GM18858 (cell line): ENCODE measurements around the gene HMCN1.
A peak's percentile ranks its signal among the peaks of the same experiment; 100 is the strongest.
"Not testable (repeated sequence)": the region's sequence is repeated elsewhere in the genome, so short reads cannot be mapped to it uniquely, and the experiment has no call there.

Experiments
- ATAC-seq: cut with Tn5 transposase; IDR thresholded peaks from one replicate; pipeline ENCODE4 v1.9.1; 2021; ENCODE audit not compliant: unreplicated experiment

The HMCN1 gene

DNA sequence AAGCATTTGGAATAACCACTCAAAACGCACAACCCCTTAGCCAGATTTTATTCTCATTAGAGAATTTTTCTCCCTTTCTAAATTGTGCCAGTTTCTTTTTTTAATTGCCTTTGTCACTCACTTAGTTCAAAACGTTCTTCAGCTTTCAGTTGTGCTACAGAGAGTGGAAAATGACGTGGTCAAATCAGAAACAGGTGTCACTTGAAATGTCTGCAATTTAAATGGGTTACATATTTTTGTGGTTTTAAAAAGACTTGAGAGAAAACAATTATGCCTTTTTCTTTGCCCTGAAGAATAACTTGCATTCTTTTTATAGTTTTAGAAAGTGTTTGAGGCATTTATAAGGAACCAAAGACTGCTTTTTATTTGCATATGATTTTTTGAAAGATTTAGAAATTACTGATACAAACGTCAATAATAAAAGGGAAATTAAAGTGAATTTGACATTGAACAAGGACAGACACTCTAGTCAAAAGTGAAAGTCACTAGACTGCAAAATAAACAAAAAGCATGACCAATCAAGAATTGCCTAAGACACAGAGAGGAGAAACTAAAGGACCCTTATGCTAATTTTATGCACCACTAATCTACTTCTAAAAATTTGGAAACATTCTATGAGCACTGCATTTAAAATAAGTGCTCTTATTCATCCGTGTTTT is 449.9 kb downstream of the HMCN1 start:
- ATAC-seq, result peak; percentile 54

DNA sequence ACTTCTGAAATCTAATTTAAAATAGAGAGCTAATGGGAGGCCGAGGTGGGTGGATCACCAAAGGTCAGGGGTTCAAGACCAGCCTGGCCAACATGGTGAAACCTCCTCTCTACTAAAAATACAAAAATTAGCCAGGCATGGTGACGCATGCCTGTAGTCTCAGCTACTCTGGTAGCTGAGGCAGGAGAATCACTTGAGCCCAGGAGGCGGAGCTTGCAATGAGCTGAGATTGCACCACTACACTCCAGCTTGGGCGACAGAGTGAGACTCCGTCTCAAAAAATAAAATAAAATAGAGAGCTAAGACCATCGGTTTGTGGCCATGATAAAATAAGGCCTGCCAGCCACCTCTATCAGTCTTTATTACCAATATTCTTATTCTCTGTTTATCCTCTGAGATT is 452.1 kb downstream of the HMCN1 start:
- ATAC-seq, result not testable (repeated sequence)

DNA sequence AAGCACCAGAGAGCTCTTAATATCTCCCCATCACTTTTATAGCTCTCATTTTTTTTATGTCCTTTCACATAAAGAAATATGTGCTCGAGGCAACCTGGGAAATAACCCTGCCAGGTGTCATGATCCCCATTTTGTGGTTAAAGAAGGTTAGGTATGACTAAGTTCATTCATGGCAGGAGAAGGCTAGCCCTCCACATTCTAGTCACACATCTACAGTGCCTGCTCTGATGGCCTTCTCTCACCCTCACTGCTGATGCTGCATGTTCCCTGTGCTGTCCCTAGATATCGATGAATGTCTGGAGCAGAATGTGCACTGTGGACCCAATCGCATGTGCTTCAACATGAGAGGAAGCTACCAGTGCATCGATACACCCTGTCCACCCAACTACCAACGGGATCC is 453.4 kb downstream of the HMCN1 start:
- peak; percentile 32 for ATAC-seq

DNA sequence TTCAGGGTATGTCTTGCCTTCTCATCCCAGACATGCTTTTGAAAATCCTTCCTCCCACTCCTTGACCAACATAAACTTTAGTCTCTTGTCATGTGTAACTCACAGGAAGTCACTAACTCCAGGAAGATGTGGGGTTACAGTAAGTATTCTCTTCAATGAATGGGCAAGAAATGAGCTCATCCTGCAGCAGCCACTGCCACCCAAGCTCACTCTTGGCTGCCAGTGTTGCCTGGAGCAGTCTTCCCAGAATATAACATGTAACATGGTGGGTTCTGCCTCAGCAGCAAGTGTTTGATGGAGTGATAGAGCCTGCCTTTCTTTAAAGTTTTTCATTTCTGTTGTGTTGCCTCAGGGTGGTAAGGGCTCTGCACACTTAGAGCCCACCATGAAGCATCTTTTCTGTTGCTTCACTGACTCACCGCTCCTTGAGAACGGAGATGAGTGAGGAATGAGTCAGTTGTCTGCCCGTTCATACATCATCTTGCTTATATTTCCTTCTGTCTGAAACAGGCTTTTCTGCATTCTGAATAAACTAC is 453.9 kb downstream of the HMCN1 start:
- no peak for ATAC-seq

DNA sequence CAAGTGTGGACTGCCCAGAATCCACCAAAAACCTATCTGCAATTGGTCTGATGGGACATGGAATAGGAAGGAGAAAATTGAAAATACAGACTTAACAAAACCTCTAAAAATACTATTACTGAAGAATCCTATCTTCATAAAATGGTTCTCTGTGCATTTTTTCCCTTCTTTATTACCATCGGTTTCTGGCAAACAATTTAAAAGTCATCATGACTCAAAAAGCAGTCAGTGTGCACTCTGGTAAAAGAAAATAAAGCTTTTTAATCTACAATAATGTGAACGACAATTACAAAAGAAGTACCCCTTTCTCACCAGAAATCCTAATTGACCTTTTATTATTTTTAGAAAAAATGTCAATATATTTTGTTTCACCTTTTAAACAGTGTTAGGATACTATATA is 454.5 kb downstream of the HMCN1 start:
- no peak for ATAC-seq

DNA sequence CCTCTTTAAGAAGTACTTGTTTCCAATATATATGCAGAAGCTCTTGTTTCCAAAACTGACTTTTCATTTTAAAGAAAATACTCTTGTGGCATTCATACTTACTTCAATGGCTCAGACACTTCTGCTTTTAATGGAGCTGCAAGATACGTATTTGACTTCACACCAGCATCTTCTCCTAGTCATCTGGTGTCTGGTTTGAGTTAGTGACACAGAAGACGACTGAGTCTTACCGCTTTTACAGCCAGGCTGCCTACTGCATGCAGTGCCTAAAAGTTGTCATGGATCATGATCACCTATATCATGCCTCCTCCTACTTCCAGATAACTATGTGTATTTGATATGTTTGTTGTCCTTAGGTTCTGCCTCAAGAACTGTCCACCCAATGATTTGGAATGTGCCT is 455.0 kb downstream of the HMCN1 start:
- ATAC-seq, result no peak

DNA sequence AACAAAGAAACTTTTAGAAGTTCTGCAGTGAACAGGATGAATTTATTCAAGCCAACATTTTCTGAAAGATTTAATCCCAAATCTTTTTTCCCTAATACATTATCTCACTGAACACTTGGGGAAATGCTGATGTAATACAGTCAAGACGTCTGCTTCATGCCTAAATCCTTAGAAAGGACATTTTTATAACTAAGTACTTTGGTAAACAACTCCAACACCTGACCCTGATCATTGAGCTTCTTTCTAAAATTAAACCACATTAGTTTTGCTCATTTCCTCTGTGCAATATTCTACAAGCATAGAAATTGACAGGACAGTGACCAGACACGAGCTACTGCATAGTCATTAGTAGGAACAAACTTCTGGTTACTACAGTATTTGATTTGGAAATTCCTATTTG is 457.3 kb downstream of the HMCN1 start:
- ATAC-seq, result no peak

DNA sequence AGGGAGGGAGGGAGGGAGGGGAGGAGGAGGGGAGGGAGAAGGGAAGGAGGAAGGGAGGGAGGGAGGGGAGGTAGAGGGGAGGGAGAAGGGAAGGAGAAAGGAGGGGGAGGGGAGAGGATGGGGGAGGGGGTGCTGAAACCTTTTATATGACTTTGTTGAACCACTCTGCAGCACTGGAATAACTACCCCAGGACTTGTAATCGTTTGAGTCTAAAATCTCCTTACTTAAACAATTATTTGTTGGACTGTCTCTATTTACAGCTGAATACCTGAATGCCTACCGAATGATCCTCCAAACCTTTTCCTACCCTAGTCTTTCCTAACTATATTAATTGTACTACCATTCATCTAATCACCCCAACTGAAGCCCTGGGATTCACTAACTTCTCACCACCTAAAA is 459.0 kb downstream of the HMCN1 start:
- no peak for ATAC-seq

DNA sequence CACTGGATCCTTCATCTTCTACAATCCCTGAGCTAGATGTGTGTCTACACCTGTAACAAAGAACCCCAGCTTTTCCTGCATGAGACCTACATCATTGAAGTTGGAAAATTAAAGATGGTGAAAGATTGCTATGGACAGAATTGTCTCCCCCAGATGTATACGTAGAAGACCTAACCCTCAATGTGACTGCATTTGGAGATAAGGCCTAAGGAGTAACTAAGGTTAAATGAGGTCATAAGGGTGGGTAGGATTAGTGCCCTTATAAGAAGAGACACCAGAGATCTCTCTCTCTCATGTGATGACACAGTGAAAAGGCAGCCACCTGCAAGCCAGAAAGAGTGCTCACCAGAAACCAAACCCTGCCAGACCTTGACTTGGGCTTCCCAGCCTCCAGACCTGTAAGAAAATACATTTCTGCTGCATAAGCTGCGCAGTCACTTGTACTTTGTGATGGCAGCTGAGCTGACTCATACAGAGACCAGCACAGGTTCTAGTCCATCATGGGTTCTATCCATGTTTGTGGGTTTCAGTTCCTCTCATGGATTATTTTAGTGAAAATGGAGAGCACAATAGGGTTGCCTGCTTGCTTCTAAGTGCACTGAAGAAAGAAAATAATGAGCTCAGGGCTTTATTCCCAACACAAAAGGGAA is 460.0 kb downstream of the HMCN1 start:
- ATAC-seq, result peak; percentile 95

DNA sequence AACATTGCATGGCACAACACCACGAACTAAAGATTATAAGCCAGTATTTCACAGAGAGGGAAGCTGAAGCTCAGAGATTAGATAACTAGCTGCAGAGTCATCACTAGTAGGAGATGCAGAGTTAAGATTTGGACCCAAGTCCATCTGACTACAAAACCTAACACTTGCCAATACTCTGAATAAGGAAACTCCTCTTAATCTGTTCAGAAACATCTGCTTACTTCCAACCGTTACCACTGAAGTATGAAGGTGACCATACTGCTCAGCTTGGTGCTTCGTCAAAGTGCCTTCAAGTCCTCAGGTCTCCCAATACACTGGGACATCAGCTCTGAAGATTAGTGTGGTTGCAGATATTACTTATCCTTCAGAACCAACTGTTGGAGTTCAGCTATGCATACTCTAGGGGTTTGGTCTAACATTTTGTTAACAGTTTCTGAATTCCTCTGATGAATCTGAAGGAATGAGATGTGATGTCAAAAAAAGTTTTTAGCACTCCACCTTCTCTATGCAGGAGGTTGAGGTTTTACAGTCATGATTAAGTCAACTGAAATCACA is 461.3 kb downstream of the HMCN1 start:
- no peak for ATAC-seq

DNA sequence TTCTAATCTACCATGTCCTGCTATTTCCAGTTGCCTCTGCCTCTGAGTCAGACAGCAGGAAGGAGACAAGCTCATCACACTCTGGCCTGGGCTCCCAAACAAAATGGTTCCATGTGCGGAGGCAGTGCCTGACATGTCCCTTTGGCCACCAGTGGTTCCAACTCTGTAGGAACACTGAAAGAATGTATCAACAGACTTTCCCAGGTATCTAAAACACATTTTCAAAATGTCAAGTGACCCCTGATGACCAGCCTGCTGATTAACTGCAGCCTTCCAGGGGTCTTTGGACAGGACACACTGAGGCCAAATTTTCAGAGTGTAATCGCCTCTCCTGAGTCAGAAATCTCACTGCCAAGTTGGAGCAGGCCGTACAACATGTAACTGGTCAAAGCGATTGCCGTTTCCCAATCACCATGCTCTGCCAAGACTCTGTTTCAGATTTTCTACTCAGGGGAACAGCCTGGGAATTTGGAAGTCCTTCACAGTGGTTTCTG is 468.1 kb downstream of the HMCN1 start:
- no peak for ATAC-seq

DNA sequence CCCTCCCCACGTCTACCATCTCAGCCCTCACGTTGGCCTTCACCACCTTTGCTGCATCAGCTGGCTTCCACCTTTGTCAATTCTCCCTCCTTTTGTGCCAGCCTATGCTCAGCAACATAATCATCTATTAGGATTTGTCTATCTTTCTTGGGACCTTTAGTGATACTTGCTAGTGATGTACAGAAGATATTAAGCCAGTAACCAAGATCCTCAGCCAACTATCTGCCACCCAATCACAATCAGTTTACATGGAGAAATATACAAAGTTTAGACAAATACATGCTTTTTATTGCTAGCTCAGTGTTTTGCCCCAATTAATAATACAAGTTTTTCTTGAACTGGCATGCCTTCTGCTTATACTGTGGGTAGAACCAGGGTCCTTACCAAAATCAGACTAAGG is 468.6 kb downstream of the HMCN1 start:
- no peak for ATAC-seq

DNA sequence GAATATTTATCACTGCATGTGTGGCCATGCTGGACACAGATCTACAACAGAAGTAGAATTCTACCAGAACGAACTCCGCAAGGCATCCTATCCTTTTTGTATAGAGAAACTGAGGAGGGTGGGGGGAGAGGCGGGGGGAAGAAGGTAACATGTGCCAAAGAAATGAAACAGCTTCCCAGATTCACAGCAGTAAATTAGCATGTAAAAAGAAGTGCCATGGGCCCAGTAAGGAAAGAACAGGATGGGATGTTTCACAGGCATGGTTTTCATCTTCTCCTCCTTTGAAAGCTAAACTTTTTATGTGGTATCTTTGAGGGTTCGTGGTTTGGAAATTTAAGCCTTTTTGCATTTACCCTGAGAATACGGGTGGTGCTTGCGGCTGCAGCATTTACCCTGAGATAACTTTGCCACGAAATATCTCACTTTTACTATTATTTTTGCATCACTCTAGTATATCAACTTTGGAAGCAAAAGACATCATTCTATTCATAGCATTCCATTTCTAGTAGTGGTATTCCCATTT is 471.9 kb downstream of the HMCN1 start:
- ATAC-seq, result no peak

DNA sequence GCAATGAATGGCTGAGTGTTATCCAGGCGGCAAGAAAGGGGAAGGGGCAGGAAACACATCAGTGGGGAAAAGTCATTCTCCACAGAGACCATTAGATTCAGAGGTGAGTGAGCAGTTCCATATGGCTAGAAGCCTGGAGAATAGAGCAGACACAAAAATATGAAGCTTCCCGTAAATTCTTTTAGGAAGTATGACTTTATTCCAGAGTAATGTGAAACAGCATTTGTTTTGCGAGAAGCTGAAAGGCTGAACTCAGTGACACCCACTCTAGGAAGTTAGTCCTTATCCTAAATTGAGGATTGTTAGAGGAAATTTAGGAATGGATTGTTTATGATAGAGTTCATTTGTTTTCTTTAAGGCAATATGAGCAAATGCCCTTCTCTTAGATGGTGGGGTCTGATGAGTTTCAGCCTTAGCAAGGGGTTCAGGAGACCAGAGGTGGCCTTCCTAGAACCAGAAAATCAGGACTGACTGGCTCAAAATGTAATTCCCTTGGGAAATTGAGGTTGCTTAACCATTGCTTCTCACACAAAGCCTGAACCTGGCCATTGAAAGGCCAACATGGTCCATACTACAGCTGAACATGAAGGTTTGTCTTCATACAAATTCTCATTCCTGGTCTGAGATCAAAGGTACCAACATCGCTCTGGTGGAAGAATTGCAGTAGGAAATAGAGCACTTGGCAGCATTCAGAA is 473.3 kb downstream of the HMCN1 start:
- no peak for ATAC-seq

DNA sequence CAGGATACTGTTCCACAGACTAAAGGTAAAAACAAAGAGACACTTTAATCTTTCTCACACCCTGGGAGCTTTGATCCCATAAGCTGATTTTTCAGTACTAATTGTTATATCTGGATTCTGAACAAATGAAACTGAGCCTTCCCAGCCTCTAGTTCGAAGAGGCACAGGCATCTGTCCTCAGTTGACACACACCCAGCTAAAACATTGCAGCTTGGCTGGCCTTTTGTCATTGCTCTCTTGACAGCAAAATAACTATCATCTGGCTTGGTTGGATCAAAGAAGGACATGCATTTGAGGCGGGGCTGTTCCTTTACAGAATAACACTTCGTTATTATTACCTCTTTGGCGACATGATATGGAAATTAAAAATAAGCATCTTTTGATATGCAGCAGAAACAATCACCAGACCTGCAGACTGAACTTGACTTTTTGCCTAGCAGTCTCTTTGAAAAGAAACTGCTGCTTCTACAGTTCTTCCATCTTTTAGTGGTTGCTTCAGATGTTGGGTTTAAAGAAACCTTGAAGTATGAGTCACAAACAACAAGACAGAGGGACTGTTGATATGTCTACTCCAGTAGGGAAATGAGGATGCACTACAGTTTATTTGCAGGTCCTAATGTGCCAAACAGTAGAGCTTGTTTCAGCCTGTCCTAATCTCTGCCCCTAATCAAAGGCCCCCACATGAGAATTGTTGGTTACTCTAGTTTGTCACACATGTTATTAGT is 474.4 kb downstream of the HMCN1 start:
- no peak for ATAC-seq

DNA sequence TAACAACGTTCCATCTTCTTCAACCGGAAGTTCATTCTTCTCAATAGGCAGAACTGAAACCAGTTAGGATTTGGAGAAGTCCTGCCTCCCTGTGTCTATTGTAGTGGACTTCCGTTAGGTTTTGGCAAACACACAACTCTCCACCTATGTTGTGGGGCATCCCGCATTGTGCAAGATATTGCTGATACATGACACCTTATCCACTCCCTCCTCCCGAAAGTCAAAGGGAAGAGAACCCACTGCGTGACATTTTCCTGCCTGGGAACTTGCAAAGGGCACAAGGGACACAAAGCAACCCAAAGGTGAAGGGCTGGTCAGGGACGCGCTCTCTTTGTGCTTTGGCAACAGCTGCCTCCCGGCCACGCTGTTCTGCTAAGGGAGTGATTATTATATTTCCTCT is 476.1 kb downstream of the HMCN1 start:
- ATAC-seq, result no peak

DNA sequence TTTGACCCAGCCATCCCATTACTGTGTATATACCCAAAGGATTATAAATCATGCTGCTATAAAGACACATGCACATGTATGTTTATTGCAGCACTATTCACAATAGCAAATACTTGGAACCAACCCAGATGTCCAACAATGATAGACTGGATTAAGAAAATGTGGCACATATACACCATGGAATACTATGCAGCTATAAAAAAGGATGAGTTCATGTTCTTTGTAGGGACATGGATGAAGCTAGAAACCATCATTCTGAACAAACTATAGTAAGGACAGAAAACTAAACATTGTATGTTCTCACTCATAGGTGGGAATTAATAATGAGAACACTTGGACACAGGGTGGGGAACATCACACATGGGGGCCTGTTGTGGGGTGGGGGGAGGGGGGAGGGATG is 477.4 kb downstream of the HMCN1 start:
- ATAC-seq, result not testable (repeated sequence)

DNA sequence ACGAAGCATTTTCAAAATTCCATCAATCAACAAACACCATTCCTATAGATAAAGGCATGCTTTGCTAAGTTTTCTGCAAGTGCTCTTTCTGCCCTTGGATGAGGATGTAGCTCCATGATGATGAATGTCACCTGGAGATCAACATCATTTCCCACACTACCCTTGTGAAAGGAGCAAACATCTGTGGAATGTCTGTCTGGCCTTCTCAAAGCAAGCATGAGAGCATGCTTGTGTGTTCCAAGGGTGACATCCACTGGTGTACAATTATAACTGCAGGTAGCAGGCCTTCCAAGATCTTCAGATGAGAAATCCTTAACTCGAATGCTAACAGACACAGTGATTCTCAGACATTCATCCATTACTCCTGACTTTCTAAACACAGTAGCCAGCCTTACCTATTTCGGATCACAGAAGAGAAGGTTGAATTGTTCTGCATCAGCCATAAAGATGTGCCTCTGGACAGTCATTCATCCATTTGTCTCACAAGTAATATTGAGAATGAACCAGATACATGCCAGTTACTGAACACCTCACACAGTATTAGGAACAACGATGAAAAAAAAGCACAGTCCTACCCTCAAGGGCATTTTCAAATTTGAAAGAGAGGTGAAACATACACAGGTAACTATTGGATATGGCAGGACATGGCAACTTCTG is 478.5 kb downstream of the HMCN1 start:
- peak; percentile 89 for ATAC-seq

DNA sequence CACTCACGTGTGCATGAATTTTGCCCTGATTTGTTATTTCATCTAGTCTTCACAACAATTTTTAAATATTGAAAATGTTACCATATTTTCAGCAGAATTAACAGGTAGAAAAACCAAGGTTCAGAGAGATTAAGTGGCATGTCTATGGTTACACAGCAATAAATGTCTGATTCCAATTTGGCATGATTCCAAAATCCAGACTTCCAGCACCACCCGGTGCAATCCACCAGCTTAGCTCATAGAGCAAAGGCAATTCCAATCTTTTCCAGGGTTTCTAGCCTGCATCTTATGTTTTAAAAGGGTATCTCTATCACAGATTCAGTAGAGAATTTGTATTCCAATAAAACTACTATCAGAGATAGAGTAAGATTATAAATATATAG is 479.0 kb downstream of the HMCN1 start:
- no peak for ATAC-seq

DNA sequence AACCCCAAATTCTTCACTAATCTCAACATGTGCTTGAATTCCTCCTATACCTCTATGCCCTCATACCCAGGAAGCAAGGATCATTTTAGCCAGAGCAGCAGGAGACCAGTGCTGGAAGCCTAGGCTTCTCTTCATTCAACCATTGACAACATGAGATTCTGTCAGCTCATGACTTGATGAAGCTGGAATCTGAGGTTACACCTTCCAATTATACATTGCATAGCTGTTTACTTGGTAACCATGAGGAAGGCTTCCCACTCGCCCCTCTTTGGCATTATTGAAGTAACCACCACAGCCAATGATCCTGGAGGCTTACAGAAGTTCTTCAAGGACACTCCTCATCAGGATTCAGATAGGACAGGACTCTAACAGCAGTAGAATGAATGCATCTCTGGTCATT is 480.6 kb downstream of the HMCN1 start:
- ATAC-seq, result no peak
